Activated naive CD4-positive, alpha-beta T cell treated with anti-CD3 and anti-CD28 coated beads for 36 hours (primary cell): ENCODE results near the gene ADAM19. TPM values are rescaled to one million over a fixed set of nuclear protein-coding genes. Genes with fewer than 3 reads are reported as not detected.

ENCODE experiments used
- CTCF ChIA-PET: fragments of 350-600 bp; sonication (Branson Sonifier 250); formaldehyde crosslinking; loops from one replicate; lab custom pipeline; 2021; ENCODE audit warnings: antibody characterized with exemption; lab: Charles Lee
- DNase-seq: peaks from one replicate; pipeline ENCODE4 v3.0.0-alpha.2; 2020
- H3K27ac Mint-ChIP-seq: one replicate; pipeline ENCODE4 v1.8.0; 2021; ENCODE audit warnings: mild to moderate bottlenecking, mixed read lengths
- H3K27me3 Mint-ChIP-seq: one replicate; pipeline ENCODE4 v1.8.0; 2021; ENCODE audit warnings: low read depth, mixed read lengths
- H3K36me3 Mint-ChIP-seq: one replicate; pipeline ENCODE4 v1.8.0; 2021; ENCODE audit warnings: low read depth, mixed read lengths
- H3K4me1 Mint-ChIP-seq: one replicate; pipeline ENCODE4 v1.8.0; 2021; ENCODE audit warnings: low read depth, mixed read lengths
- H3K4me3 Mint-ChIP-seq: one replicate; pipeline ENCODE4 v1.8.0; 2021; ENCODE audit warnings: mild to moderate bottlenecking, moderate library complexity, mixed read lengths
- H3K9me3 Mint-ChIP-seq: one replicate; pipeline ENCODE4 v1.8.0; 2021; ENCODE audit warnings: mixed read lengths
- intact Hi-C: fragments of 100-400 bp; cut with micrococcal nuclease; formaldehyde crosslinking; loops from one replicate; pipeline ENCODE4 v1.15.1; 2023
- total RNA-seq, 2 experiments: library from RNA; stranded (reverse); gene quantifications; one replicate each; pipeline ENCODE4 v1.2.3, GENCODE V29; 2021

The ADAM19 gene
- total RNA-seq, 2 experiments from 2014 or later = 37.3 to 39.3 TPM

DNA sequence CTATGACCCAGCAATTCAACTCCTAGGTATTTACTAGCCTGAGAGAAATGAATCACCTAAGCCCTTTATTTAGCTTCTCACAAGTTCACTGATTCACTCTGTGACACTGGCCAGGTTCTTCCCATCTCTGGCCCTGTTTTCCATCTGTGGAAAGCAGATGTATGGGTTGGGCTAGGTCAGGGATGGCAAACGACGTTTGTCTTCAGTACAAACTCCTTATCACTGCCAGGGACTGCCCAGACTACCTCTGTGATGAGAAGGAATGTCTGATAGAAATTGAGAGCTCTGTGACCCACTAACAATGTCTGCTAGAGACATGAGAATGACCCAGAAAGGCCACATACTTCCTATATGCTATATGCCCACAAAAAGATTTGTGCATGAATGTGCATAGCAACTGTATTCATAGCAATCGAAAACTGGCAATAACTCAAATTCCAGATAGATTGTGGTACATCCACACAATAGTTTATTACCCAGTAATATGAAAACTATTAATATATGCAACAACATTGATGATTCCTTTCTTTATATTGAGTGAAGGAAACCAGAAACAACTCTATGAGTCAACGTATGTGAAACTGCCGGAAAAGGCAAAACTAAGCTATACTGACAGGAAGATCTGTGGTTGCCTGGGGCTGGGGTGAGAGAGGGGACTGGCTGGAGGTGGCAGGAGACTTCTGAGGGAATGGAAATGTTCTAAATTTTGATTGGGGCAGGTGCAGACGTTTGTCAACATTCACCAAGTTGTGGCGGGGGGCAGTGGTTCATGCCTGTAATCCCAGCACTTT lies 32.0 kb upstream of the ADAM19 start:
- Mint-ChIP-seq H3K27ac (peak overlapping the region; percentile 91), H3K36me3 (no peaks in the 10 kb centered on the region), H3K4me3 (no peak overlapping the region), H3K9me3 (no peaks in the 10 kb centered on the region), H3K27me3 (no peaks in the 10 kb centered on the region), H3K4me1 (peaks cover 74% of the 10 kb centered on the region)
- CTCF ChIA-PET = interaction anchor here (0.7 to 2.4 kb wide), 3 partner anchors 11 to 154 kb away, joined by 4 to 7 read pairs (median 4); partner anchors contain the start of gene LSM11
- peak; percentile 83 for DNase-seq
- intact Hi-C loops = loop anchor here (1.0 to 10.0 kb wide), 5 partner anchors 11 to 1267 kb away; no protein-coding TSS in a partner anchor

- intact Hi-C loops = loop anchor here (5.0 to 10.0 kb wide), 3 partner anchors 34 to 1269 kb away; no protein-coding TSS in a partner anchor
- Mint-ChIP-seq H3K4me3 (no peak overlapping the region), H3K27ac (peak overlapping the region; percentile 51), H3K9me3 (no peaks in the 10 kb centered on the region), H3K27me3 (no peaks in the 10 kb centered on the region), H3K4me1 (peaks cover 78% of the 10 kb centered on the region), H3K36me3 (no peaks in the 10 kb centered on the region)
- CTCF ChIA-PET = interaction anchor here (0.7 to 1.7 kb wide), 2 partner anchors 137 to 216 kb away, joined by 3 to 4 read pairs; partner anchors contain the start of gene LSM11
- DNase-seq = no peak
These were observed 30.5 kb upstream of the ADAM19 start for GRCh38 chr5:157606046-157606445.

DNA sequence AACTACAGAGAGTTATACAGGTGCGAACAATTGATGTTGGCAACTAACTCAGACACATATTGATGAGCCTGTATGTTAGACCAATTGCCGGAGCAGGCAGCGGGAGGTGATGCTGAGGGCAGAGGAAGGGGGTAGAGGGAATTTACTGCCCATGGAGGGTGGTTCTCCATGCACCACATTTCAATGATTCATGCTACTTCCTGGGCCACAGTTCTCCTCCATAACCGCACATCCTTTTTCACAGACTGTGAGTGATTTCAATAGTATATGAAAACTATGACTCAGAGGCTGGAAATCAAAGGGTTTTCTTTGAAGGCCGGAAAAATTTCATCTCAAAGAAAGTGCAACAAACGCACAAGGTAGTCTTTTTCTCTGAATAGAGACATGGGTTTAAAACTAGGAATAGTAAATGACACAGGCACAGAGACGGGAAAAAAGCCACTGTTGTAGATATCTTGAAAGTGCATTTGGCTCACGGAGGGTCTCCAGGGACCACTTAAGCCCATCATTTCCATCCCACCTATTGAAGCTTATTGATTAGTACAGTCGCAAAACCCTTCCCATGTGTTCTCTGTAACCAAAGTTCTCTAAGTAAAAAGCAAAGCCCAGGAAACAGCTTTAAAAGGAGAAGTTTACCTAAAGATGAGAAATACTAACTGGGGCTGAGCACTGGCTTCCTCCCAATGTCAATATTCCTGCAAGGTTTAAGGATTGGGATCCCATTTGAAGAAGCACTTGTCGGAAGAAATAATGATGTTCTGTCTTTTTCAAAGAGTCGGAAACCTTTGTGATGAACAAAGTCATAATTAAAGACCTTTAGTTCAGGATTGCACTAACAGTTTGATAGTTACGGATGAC lies 28.0 kb upstream of the ADAM19 start:
- no peaks in the 10 kb centered on the region for H3K27me3 Mint-ChIP-seq
- no peaks in the 10 kb centered on the region for H3K36me3 Mint-ChIP-seq
- DNase-seq = peak; percentile 82
- H3K4me1 Mint-ChIP-seq = peaks cover 87% of the 10 kb centered on the region
- peak overlapping the region; percentile 94 for H3K27ac Mint-ChIP-seq
- H3K4me3 Mint-ChIP-seq = peak overlapping the region; percentile 3
- intact Hi-C loops = loop anchor here (1.0 to 10.0 kb wide), 14 partner anchors 9 to 1854 kb away; partner anchors contain the start of genes CLINT1, HAVCR2 and THG1L
- H3K9me3 Mint-ChIP-seq = peaks cover 3% of the 10 kb centered on the region
- CTCF ChIA-PET = interaction anchor here (0.6 to 0.7 kb wide), 3 partner anchors 15 to 668 kb away, joined by 3 read pairs; no protein-coding TSS in a partner anchor

DNA sequence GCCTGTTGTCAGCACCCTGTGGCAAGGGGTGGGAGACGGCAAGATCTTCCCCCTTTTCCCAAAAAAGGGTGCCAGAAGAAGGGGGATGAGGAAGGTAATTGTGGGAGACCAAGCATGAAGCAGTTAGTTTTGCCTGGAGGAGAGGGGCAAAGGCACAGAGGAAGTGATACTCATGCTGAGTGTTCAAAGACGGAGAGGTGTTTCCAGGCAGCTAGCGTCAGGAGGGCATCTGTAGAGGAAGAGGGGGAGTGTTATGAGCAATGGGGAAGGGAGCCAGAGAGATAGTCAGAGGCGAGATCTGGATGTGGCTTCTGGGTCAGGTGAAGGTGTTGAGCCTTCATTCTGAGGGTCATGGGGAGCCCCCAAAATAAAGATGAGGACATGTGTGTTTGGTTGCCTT lies 26.9 kb upstream of the ADAM19 start:
- Mint-ChIP-seq H3K36me3 (no peaks in the 10 kb centered on the region), H3K27me3 (no peaks in the 10 kb centered on the region), H3K4me1 (peaks cover 87% of the 10 kb centered on the region), H3K4me3 (no peak overlapping the region), H3K9me3 (peaks cover 4% of the 10 kb centered on the region), H3K27ac (peak overlapping the region; percentile 94)
- intact Hi-C loops = loop anchor here (1.0 to 10.0 kb wide), 11 partner anchors 62 to 1855 kb away; partner anchors contain the start of genes CLINT1 and HAVCR2
- DNase-seq = peak; percentile 87
- CTCF ChIA-PET = interaction anchor here (0.6 kb wide), 1 partner anchor 113 kb away, joined by 4 read pairs; no protein-coding TSS in a partner anchor

GRCh38 chr5:157600252-157600651 lies 24.7 kb upstream of the ADAM19 start:
- intact Hi-C loops = loop anchor here (5.0 to 10.0 kb wide), 6 partner anchors 443 to 1857 kb away; partner anchors contain the start of gene HAVCR2
- CTCF ChIA-PET = interaction anchor here (0.7 kb wide), 1 partner anchor 253 kb away, joined by 3 read pairs; no protein-coding TSS in a partner anchor
- peaks cover 95% of the 10 kb centered on the region for H3K4me1 Mint-ChIP-seq
- no peak overlapping the region for H3K4me3 Mint-ChIP-seq
- H3K27ac Mint-ChIP-seq = peak overlapping the region; percentile 94
- no peaks in the 10 kb centered on the region for H3K36me3 Mint-ChIP-seq
- peaks cover 4% of the 10 kb centered on the region for H3K9me3 Mint-ChIP-seq
- no peaks in the 10 kb centered on the region for H3K27me3 Mint-ChIP-seq
- DNase-seq = peak; percentile 48

DNA sequence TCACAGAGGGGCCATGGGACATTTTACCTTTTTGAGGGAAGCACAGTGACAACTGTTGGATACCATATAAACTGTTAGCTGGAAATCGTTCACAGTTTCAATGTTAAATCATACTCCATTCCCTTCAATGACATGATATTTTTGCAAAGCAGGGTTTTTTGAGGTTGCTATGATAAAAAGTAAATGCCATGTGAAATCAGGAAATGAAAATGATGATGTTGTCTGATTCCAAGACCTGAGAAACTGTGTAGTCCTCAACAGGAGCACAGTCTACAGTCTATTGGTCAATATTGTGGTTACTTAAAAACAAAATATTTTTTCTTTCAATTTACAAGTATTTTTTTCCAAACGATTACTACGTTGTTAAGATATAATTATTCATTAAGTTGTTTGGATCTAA lies 24.0 kb upstream of the ADAM19 start:
- intact Hi-C loops = no loop called here
- no peak overlapping the region for H3K4me3 Mint-ChIP-seq
- peaks cover 4% of the 10 kb centered on the region for H3K9me3 Mint-ChIP-seq
- DNase-seq = no peak
- no peaks in the 10 kb centered on the region for H3K36me3 Mint-ChIP-seq
- CTCF ChIA-PET = interaction anchor here (0.7 kb wide), 1 partner anchor 254 kb away, joined by 3 read pairs; no protein-coding TSS in a partner anchor
- peak overlapping the region; percentile 92 for H3K27ac Mint-ChIP-seq
- no peaks in the 10 kb centered on the region for H3K27me3 Mint-ChIP-seq
- peaks cover 97% of the 10 kb centered on the region for H3K4me1 Mint-ChIP-seq

DNA sequence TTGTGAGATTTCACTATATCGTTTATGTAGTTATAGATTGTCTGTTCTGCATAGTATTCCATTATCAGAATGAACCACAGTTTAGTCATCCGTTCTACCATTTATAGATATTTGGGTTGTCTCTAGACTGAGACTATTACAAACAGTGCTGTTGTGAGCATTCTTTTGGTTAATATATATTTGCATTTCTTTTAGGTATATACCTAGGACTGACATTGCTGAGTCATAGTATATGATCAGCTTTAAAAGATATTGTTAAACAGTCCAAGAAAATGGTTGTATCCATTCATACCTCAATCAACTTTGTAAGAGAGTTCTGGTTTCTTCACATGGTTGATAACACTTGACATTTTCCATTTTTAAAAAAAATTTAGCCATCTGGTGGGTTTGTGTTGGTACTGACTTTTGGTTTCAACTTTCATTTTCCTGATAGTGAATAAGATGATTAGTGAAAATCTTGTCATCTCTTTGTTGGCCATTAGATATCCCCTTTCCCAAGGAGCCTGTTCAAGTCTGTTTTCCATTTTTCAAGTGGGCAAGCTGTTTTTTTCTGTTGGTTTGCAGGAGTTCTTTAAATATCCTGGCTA lies 22.9 kb upstream of the ADAM19 start:
- no peak overlapping the region for H3K4me3 Mint-ChIP-seq
- H3K9me3 Mint-ChIP-seq = peaks cover 4% of the 10 kb centered on the region
- no peaks in the 10 kb centered on the region for H3K27me3 Mint-ChIP-seq
- H3K27ac Mint-ChIP-seq = peak overlapping the region; percentile 92
- H3K36me3 Mint-ChIP-seq = no peaks in the 10 kb centered on the region
- H3K4me1 Mint-ChIP-seq = peaks cover 96% of the 10 kb centered on the region
- intact Hi-C loops = no loop called here
- DNase-seq = no peak
- CTCF ChIA-PET = interaction anchor here (1.3 kb wide), 1 partner anchor 146 kb away, joined by 3 read pairs; the partner anchor contains the start of gene LSM11

GRCh38 chr5:157597277-157597676 lies 21.7 kb upstream of the ADAM19 start:
- Mint-ChIP-seq H3K27me3 (no peaks in the 10 kb centered on the region), H3K9me3 (peaks cover 4% of the 10 kb centered on the region), H3K27ac (peak overlapping the region; percentile 92), H3K4me1 (peaks cover 96% of the 10 kb centered on the region), H3K36me3 (no peaks in the 10 kb centered on the region), H3K4me3 (no peak overlapping the region)
- CTCF ChIA-PET = interaction anchor here (0.8 to 1.3 kb wide), 3 partner anchors 11 to 147 kb away, joined by 3 to 7 read pairs (median 4); partner anchors contain the start of gene LSM11
- DNase-seq = peak; percentile 17
- intact Hi-C loops = no loop called here

DNA sequence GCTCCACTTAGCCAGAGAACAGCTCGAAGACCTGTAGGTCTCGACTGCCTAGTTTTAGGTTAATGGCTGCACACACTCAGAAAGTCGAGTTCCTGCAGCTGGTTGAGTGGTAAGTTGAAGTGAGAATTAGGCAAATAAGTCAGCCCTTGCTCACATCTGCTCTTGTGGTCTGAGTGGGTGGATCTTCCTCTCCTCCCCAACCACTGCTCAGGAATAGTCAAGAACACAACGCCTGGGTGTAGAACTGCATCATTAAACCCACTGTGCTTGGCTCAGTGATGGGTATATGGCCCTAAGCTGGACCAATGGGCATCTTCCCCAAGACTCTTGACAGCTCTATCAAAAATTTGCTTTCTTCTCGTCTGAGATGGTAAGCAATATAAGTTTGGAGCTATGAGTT lies 20.9 kb upstream of the ADAM19 start:
- peak overlapping the region; percentile 13 for H3K4me3 Mint-ChIP-seq
- DNase-seq = peak; percentile 84
- peaks cover 10% of the 10 kb centered on the region for H3K9me3 Mint-ChIP-seq
- H3K27me3 Mint-ChIP-seq = no peaks in the 10 kb centered on the region
- peaks cover 7% of the 10 kb centered on the region for H3K36me3 Mint-ChIP-seq
- CTCF ChIA-PET = interaction anchor here (0.6 to 1.3 kb wide), 4 partner anchors 9 to 147 kb away, joined by 3 to 7 read pairs (median 3); no protein-coding TSS in a partner anchor
- intact Hi-C loops = loop anchor here (1.0 kb wide), 2 partner anchors 11 to 132 kb away; no protein-coding TSS in a partner anchor
- peak overlapping the region; percentile 92 for H3K27ac Mint-ChIP-seq
- H3K4me1 Mint-ChIP-seq = peaks cover 96% of the 10 kb centered on the region

DNA sequence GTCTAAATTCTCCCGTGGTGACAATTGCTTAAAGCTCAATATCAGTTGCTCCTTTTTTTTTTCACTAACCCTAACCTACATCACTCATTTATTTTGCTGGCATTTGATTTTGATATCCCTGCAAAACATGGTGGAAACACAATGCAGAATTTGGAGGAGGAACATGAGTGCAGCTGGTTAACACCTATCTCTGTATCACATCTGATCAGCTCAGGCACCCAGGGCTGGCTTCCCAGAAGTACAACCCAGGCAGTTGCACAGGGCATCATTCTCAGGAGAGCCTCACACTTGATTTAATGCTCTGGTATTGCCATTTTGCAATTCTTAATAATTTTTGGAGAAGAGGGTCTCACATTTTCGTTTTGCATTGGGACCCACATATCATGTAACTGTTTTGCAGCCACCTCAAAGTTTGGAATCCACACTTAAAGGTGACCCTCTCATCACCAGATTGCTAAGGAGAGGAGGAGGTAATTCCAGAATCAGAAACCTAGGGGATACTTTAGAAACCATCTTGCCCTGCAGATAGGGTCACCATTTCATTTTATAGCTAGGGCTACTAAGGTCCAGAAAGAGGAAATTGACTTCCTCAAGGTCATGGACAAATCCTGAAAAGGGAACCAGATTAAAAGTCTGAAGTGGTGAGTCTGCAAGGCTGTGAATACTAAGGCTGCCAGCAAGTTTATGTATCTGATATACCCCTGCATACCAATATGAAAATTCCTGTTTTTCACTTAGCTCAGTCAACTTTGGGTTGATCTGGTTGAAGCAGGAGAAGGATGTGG lies 19.3 kb upstream of the ADAM19 start:
- Mint-ChIP-seq H3K4me3 (no peak overlapping the region), H3K4me1 (peaks cover 80% of the 10 kb centered on the region), H3K27me3 (peaks cover under 1% of the 10 kb centered on the region), H3K36me3 (peaks cover 7% of the 10 kb centered on the region), H3K9me3 (peaks cover 10% of the 10 kb centered on the region), H3K27ac (peak overlapping the region; percentile 84)
- peak; percentile 42 for DNase-seq
- intact Hi-C loops = loop anchor here (1.0 kb wide), 3 partner anchors 8 to 135 kb away; no protein-coding TSS in a partner anchor
- CTCF ChIA-PET = interaction anchor here (1.0 to 1.5 kb wide), 4 partner anchors 9 to 252 kb away, joined by 3 to 6 read pairs (median 3); no protein-coding TSS in a partner anchor
